Heart left ventricle (tissue), 13 donors: ENCODE data around the gene ST3GAL2.

Source experiments
- POLR2A ChIP-seq, 2 donors: fragments of 450-650 bp; IDR thresholded peaks; one replicate each; pipeline ENCODE4 v1.6.1; 2017; ENCODE audit warnings: antibody characterized with exemption in 2 of 2, mild to moderate bottlenecking in 2 of 2, moderate library complexity in 2 of 2
- TF ChIP-seq, protein P1 (sequence below), 12 donors: fragments of 200-600 bp; sonication (generic) in 4 of 12; IDR thresholded peaks; one replicate each; pipeline versions ENCODE4 v1.5.0 to v1.8.0; 2018 to 2022; ENCODE audit warnings: antibody characterized with exemption in 12 of 12, mild to moderate bottlenecking in 5 of 12
- donor health status: ischemic (EF 13 %, LVEDD 7.1; RV severe dilation, severe dysfunction).
- donor health status: DM: no; HTN: yes; CAD: no.
- donor health status: DM: no; HTN: no; CAD: no.
- donor health status: ischemic (EF 25% LVEDD 6.9; RV normal size, moderate dysfunction).
- donor health status: ischemic (EF 25% LVEDD 5.7; RV mildly dilated, moderate dysfunction).
- donor health status: ischemic (EF 35%, LVEDD 5.7; RV mildly dilated, moderate dysfunction).
- donor health status: nonischemic (EF 11% LVEDD 7.7; RV severe dilation, severe dysfunction).
- donor health status: DM: yes; HTN: yes; CAD: no.
- donor health status: PGD.
- donor health status: ischemic (EF 29% LVEDD 5.4; RV normal size, mild dysfunction).
- donor health status: nonischemic (EF 23%, LVEDD 6.1; RV moderate dilation, normal function).

DNA sequence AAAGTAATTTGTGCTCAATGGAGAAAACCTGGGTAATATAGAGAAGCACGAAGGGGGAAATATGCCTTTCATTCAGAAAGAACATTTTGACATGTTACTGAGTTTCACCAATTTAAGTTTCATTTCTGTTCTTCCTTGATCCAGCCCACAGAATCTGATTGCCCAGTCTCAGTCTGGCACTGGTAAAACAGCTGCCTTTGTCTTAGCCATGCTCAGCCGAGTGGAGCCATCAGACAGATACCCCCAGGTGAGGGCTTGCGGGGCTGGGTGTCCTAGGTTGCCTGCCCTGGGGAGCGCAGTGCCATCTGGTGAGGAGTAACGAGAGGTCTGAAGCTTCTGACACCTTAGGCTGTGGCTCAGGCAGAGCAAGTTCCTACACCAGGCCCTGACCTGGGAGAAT is 74.5 kb downstream of the ST3GAL2 start:
- TF ChIP-seq POLR2A (IDR thresholded peaks at IDR 0.05), result no peak
- TF ChIP-seq, protein P1, sequence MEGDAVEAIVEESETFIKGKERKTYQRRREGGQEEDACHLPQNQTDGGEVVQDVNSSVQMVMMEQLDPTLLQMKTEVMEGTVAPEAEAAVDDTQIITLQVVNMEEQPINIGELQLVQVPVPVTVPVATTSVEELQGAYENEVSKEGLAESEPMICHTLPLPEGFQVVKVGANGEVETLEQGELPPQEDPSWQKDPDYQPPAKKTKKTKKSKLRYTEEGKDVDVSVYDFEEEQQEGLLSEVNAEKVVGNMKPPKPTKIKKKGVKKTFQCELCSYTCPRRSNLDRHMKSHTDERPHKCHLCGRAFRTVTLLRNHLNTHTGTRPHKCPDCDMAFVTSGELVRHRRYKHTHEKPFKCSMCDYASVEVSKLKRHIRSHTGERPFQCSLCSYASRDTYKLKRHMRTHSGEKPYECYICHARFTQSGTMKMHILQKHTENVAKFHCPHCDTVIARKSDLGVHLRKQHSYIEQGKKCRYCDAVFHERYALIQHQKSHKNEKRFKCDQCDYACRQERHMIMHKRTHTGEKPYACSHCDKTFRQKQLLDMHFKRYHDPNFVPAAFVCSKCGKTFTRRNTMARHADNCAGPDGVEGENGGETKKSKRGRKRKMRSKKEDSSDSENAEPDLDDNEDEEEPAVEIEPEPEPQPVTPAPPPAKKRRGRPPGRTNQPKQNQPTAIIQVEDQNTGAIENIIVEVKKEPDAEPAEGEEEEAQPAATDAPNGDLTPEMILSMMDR (IDR thresholded peaks at IDR 0.05), result no peak
